ENCODE results near the gene NPFFR2.

Gene NPFFR2

GRCh38 chr4:72194046-72194445, 162.2 kb downstream of the NPFFR2 start:
- no peak overlapping the region for H3K4me3 ChIP-seq (ENCODE audit: low read length)
- TF ChIP-seq CTCF (conservative IDR thresholded peaks at IDR 0.05; ENCODE audit: low read depth, low read length), result no peak
- DNase-seq (ENCODE audit: low read depth), result no peak

GRCh38 chr4:72194453-72194852, 162.7 kb downstream of the NPFFR2 start:
- no peak for TF ChIP-seq CTCF (conservative IDR thresholded peaks at IDR 0.05; ENCODE audit: low read depth, low read length)
- H3K4me3 ChIP-seq (ENCODE audit: low read length), result no peak overlapping the region
- DNase-seq (ENCODE audit: low read depth), result no peak

Measured in retinal pigment epithelial cell (primary cell).